HepG2 (cell line): ENCODE data around the gene ATP2A3. TPM values are rescaled to one million over a fixed set of nuclear protein-coding genes. Genes with fewer than 3 reads are reported as not detected.

ENCODE experiments used
- ATAC-seq: fragments of 200-7000 bp; cut with Tn5 transposase; 3 replicates; pipeline ENCODE4 v1.9.1; 2020; ENCODE audit warnings: mild to moderate bottlenecking, moderate library complexity
- BruUV-seq: library from RNA; stranded (reverse); fragments of 400-500 nt; replicated peaks from 2 replicates; lab custom pipeline; 2021; lab: Mats Ljungman, UMichigan
- CTCF ChIA-PET: fragments of 300-600 bp; formaldehyde crosslinking; extraction: SDS; loops from one replicate; lab custom pipeline; 2021; ENCODE audit warnings: low total read pairs, inconsistent platforms, low intra/inter-chr PET ratio; lab: Yijun Ruan, JAX
- POLR2A ChIA-PET: fragments of 350-600 bp; sonication (Branson Sonifier 250); formaldehyde crosslinking; loops from one replicate; lab custom pipeline; 2020; ENCODE audit warnings: antibody characterized with exemption, inconsistent platforms; lab: Yijun Ruan, JAX
- DNase-seq: peaks from one replicate; pipeline ENCODE4 v3.0.0-alpha.2; 2015; ENCODE audit warnings: low spot score
- FAIRE-seq: peaks from 3 replicates; lab custom pipeline; 2011; peaks lifted over from hg19 to GRCh38; lab: Jason Lieb, UNC
- H2AFZ ChIP-seq: one replicate; pipeline ENCODE4 v1.6.1; 2011; ENCODE audit warnings: low read length, inconsistent platforms
- H3K27ac ChIP-seq: fragments of 300-600 bp; 3 replicates; pipeline ENCODE4 v1.8.0; 2011; ENCODE audit warnings: mixed run types, mild to moderate bottlenecking, mixed read lengths, low read length, inconsistent platforms; ENCODE audit not compliant: insufficient read depth; ENCODE audit errors: extremely low read length
- H3K27me3 ChIP-seq, 2 experiments: fragments of 200-600 bp in 1 of 2; 2 replicates in 1 of 2; 3 replicates in 1 of 2; pipeline versions ENCODE4 v1.6.0 to v1.8.0; 2011; ENCODE audit warnings: low read length in 2 of 2, mild to moderate bottlenecking in 2 of 2, moderate library complexity in 2 of 2, inconsistent platforms in 1 of 2; ENCODE audit not compliant: insufficient read depth in 2 of 2, control insufficient read depth in 1 of 2
- H3K36me3 ChIP-seq, 2 experiments: fragments of 200-600 bp in 1 of 2; replicated peaks in 1 of 2; 2 replicates in 1 of 2; 3 replicates in 1 of 2; pipeline versions ENCODE4 v1.5.1 to v1.8.0; 2011; ENCODE audit warnings: low read length in 2 of 2, inconsistent platforms in 1 of 2; ENCODE audit not compliant: insufficient read depth in 2 of 2, control insufficient read depth in 1 of 2
- H3K4me1 ChIP-seq: 2 replicates; pipeline ENCODE4 v1.5.1; 2012; ENCODE audit warnings: low read length, inconsistent platforms; ENCODE audit not compliant: insufficient read depth
- H3K4me2 ChIP-seq: 2 replicates; pipeline ENCODE4 v1.6.0; 2011; ENCODE audit warnings: low read depth, low read length, inconsistent platforms
- H3K4me3 ChIP-seq, 3 experiments: fragments of 200-600 bp in 1 of 3; sonication (generic), shearing (Covaris generic) in 1 of 3; replicated peaks in 1 of 3; 2 replicates each; pipeline ENCODE4 v1.5.1; 2011 to 2016; ENCODE audit warnings: low read length in 3 of 3, inconsistent platforms in 2 of 3, low read depth in 2 of 3, mild to moderate bottlenecking in 2 of 3, control low read depth in 1 of 3, mixed read lengths in 1 of 3; ENCODE audit not compliant: insufficient read depth in 1 of 3
- H3K79me2 ChIP-seq: one replicate; pipeline ENCODE4 v1.6.1; 2011; ENCODE audit warnings: low read length, inconsistent platforms; ENCODE audit not compliant: insufficient read depth
- H3K9ac ChIP-seq: 2 replicates; pipeline ENCODE4 v1.6.0; 2011; ENCODE audit warnings: mild to moderate bottlenecking, low read depth, low read length, inconsistent platforms; ENCODE audit not compliant: insufficient read depth
- H3K9me3 ChIP-seq: 2 replicates; pipeline ENCODE4 v1.5.1; 2012; ENCODE audit warnings: mild to moderate bottlenecking, low read length
- H4K20me1 ChIP-seq: 2 replicates; pipeline ENCODE4 v1.6.0; 2011; ENCODE audit warnings: inconsistent platforms, mild to moderate bottlenecking, low read length, moderate library complexity; ENCODE audit not compliant: insufficient read depth
- AGO2 ChIP-seq: fragments of 200-400 bp; formaldehyde crosslinking; optimal IDR thresholded peaks from 2 replicates; pipeline ENCODE3; 2017; ENCODE audit warnings: mild to moderate bottlenecking, low read depth, low read length, moderate library complexity
- ARNTL ChIP-seq: sonication (generic); formaldehyde crosslinking; IDR thresholded peaks from 2 replicates; pipeline ENCODE4 v1.4.0; 2020; ENCODE audit warnings: mild to moderate bottlenecking, missing genetic modification reagents
- BRF2 ChIP-seq: sonication (generic); formaldehyde crosslinking; IDR thresholded peaks from 2 replicates; pipeline ENCODE4 v1.8.1; 2022; ENCODE audit warnings: mild to moderate bottlenecking, missing genetic modification reagents
- FIP1L1 ChIP-seq: fragments of 200-400 bp; formaldehyde crosslinking; IDR thresholded peaks from 2 replicates; pipeline ENCODE4 v1.6.1; 2018; ENCODE audit warnings: low read depth, mild to moderate bottlenecking, low read length, moderate library complexity, borderline replicate concordance; ENCODE audit not compliant: insufficient read depth
- HCFC1 ChIP-seq: fragments of 150-350 bp; IDR thresholded peaks from 2 replicates; pipeline ENCODE4 v1.6.1; 2014; ENCODE audit warnings: low read depth, low read length
- KLF15 ChIP-seq: sonication (generic); formaldehyde crosslinking; IDR thresholded peaks from 2 replicates; pipeline ENCODE4 v1.8.1; 2023; ENCODE audit warnings: borderline replicate concordance, mild to moderate bottlenecking, inconsistent platforms, missing genetic modification reagents, mixed read lengths
- NFYB ChIP-seq: sonication (generic); formaldehyde crosslinking; IDR thresholded peaks from 2 replicates; pipeline ENCODE4 v1.4.0; 2020; ENCODE audit warnings: missing genetic modification reagents
- NFYC ChIP-seq: IDR thresholded peaks from 2 replicates; pipeline ENCODE4 v1.6.1; 2016; ENCODE audit warnings: missing genetic modification reagents, missing compliant biosample characterization
- PBX3 ChIP-seq: sonication (generic); formaldehyde crosslinking; IDR thresholded peaks from 2 replicates; pipeline ENCODE4 v1.8.1; 2023; ENCODE audit warnings: missing genetic modification reagents, inconsistent platforms, borderline replicate concordance
- REPIN1 ChIP-seq: sonication (generic); formaldehyde crosslinking; IDR thresholded peaks from 2 replicates; pipeline ENCODE4 v1.8.0; 2022; ENCODE audit warnings: missing genetic modification reagents, low read depth, mild to moderate bottlenecking, borderline replicate concordance
- ZBTB46 ChIP-seq: sonication (generic); formaldehyde crosslinking; IDR thresholded peaks from 2 replicates; pipeline ENCODE4 v1.4.0; 2020; ENCODE audit warnings: mild to moderate bottlenecking, missing genetic modification reagents, borderline replicate concordance
- ZFP62 ChIP-seq: sonication (generic); formaldehyde crosslinking; IDR thresholded peaks from 2 replicates; pipeline ENCODE4 v1.4.0; 2020; ENCODE audit warnings: missing genetic modification reagents
- ZNF143 ChIP-seq: sonication (generic); formaldehyde crosslinking; IDR thresholded peaks from 2 replicates; pipeline ENCODE4 v1.4.0; 2020; ENCODE audit warnings: missing genetic modification reagents
- ZNF850 ChIP-seq: sonication (generic); formaldehyde crosslinking; conservative IDR thresholded peaks from 2 replicates; pipeline ENCODE4 v1.9.0; 2021; ENCODE audit warnings: mild to moderate bottlenecking, missing genetic modification reagents
- WGBS: methylation state at CpG from one replicate; pipeline ENCODE4 v1.1.6; 2017; ENCODE audit warnings: low lambda C conversion rate; 5-methylcytosine and 5-hydroxymethylcytosine counted together
- in situ Hi-C: cut with HindIII; loops from 2 replicates; pipeline ENCODE4 v1.10.0; 2017; ENCODE audit warnings: low pct_unique_long_range_greater_than_20kb; ENCODE audit not compliant: extremely low pct_ligation_motif_present
- intact Hi-C: fragments of 100-400 bp; cut with micrococcal nuclease; formaldehyde crosslinking; loops from one replicate; pipeline ENCODE4 v1.10.0; 2022; ENCODE audit not compliant: unreplicated experiment
- polyA plus RNA-seq, 8 experiments: library from polyadenylated mRNA; depleted of rRNA in 3 of 8; stranded (reverse) in 7 of 8; unstranded in 1 of 8; fragments of >200 nt; fragmentation: Illumina TruSeq in 4 of 8; extraction: Trizol in 4 of 8; gene quantifications; 2 replicates each; pipeline versions ENCODE4 v1.2.1 to v1.2.3, GENCODE V29; 2011 to 2016; ENCODE audit warnings: low read depth in 4 of 8, missing spikeins in 1 of 8, mixed read lengths in 1 of 8; ENCODE audit not compliant: insufficient read depth in 1 of 8
- total RNA-seq, 5 experiments: library from RNA; depleted of rRNA; stranded (reverse); fragments of >200 nt; fragmentation: Illumina TruSeq; extraction: Trizol; gene quantifications; 2 replicates each; pipeline ENCODE4 v1.2.3, GENCODE V29; 2016; ENCODE audit warnings: low read depth in 1 of 5

ATP2A3 gene
- total and polyA plus RNA-seq, 2 of the 13 experiments (the other 11 are each of a cell fraction or from before 2014, with no cell fraction given): 0.07 TPM; not detected in 1

GRCh38 chr17:3979290-3979611 lies 15.0 kb upstream of the ATP2A3 start:
- ChIA-PET CTCF (no interaction called here), POLR2A (no interaction called here)
- DNase-seq (no peak), FAIRE-seq (no peak), ATAC-seq (no peak)
- Histone ChIP-seq H3K9ac (no peak overlapping the region), H3K9me3 (peaks cover 8% of the 10 kb centered on the region), H3K36me3 (no peaks in the 10 kb centered on the region), H3K27ac (no peak overlapping the region), H3K4me3 (no peak overlapping the region), H3K79me2 (no peaks in the 10 kb centered on the region), H3K4me2 (no peak overlapping the region), H3K4me1 (peaks cover 34% of the 10 kb centered on the region), H3K27me3 (peaks cover 0 to 14% of the 10 kb centered on the region in 2 experiments; a peak in 2 of 5 replicates), H2AFZ (no peak overlapping the region), H4K20me1 (no peaks in the 10 kb centered on the region)
- TF ChIP-seq PBX3 (CRISPR knock-in tag) (no peak), NFYB (CRISPR knock-in tag) (peak; percentile 56), ZNF143 (CRISPR knock-in tag) (0 out of 2 replicates have a peak, but pooled peaks have one; percentile 42), NFYC (CRISPR knock-in tag) (peak; percentile 32; the same call in 1 of the 2 replicates), AGO2 (no peak)
- BruUV-seq: no TSS peak
- intact Hi-C loops: no loop called here
- WGBS: 77% methylated on average over 4 of the region's 4 CpGs
- in situ Hi-C loops: no loop called here

- Histone ChIP-seq H3K9ac (no peak overlapping the region), H3K36me3 (no peaks in the 10 kb centered on the region), H3K27me3 (peaks cover 0 to 14% of the 10 kb centered on the region in 2 experiments; a peak in 2 of 5 replicates), H3K4me1 (peaks cover 28% of the 10 kb centered on the region), H3K79me2 (no peaks in the 10 kb centered on the region), H3K4me2 (no peak overlapping the region), H4K20me1 (no peaks in the 10 kb centered on the region), H3K9me3 (peaks cover 8% of the 10 kb centered on the region), H2AFZ (no peak overlapping the region), H3K27ac (no peak overlapping the region), H3K4me3 (no peak overlapping the region)
- 37% methylated on average over 6 of the region's 6 CpGs for WGBS
- DNase-seq (no peak), ATAC-seq (no peak), FAIRE-seq (no peak)
- ChIA-PET CTCF (no interaction called here), POLR2A (no interaction called here)
- in situ Hi-C loops: no loop called here
- intact Hi-C loops: no loop called here
- no TSS peak for BruUV-seq
- TF ChIP-seq FIP1L1 (no peak), BRF2 (CRISPR knock-in tag) (no peak), REPIN1 (CRISPR knock-in tag) (no peak), HCFC1 (no peak), KLF15 (CRISPR knock-in tag) (no peak), ARNTL (CRISPR knock-in tag) (no peak), ZNF850 (CRISPR knock-in tag) (no peak), ZFP62 (no peak), ZBTB46 (no peak)
These were observed 14.4 kb upstream of the ATP2A3 start for GRCh38 chr17:3978421-3979289.
